Brain microvascular endothelial cell (primary cell): Measurements from ENCODE around the gene SLC9A1.

ENCODE experiments used
- DNase-seq: peaks from one replicate; pipeline ENCODE4 v3.0.0-alpha.2; 2020
- H3K27ac ChIP-seq: fragments of 250-450 bp; sonication (Bioruptor Pico); 2 replicates; pipeline ENCODE4 v1.5.1; 2020; ENCODE audit warnings: mild to moderate bottlenecking, moderate library complexity
- H3K27me3 ChIP-seq: fragments of 250-450 bp; sonication (Bioruptor Pico); replicated peaks from 2 replicates; pipeline ENCODE4 v1.5.1; 2020; ENCODE audit warnings: mild to moderate bottlenecking
- H3K36me3 ChIP-seq: fragments of 250-450 bp; sonication (Bioruptor Pico); replicated peaks from 2 replicates; pipeline ENCODE4 v1.5.1; 2020; ENCODE audit warnings: mild to moderate bottlenecking
- H3K4me3 ChIP-seq: 2 replicates; pipeline ENCODE4 v1.5.1; 2011; ENCODE audit warnings: low read depth, mild to moderate bottlenecking, control low read depth, low read length, moderate library complexity
- CTCF ChIP-seq: IDR thresholded peaks from 2 replicates; pipeline ENCODE4 v1.5.1; 2011; ENCODE audit warnings: low read depth, mild to moderate bottlenecking, moderate library complexity, low read length, control low read depth, inconsistent platforms; ENCODE audit errors: missing control alignments
- in situ Hi-C: cut with HindIII; loops from 2 replicates; pipeline ENCODE4 v1.10.0; 2017; ENCODE audit warnings: low sequenced_read_pairs, low pct_ligation_motif_present

Gene SLC9A1

GRCh38 chr1:27150183-27150582, 4.7 kb downstream of the SLC9A1 start:
- no peak for DNase-seq
- no peaks in the 10 kb centered on the region for H3K27me3 ChIP-seq
- no peak overlapping the region for H3K27ac ChIP-seq
- TF ChIP-seq CTCF = no peak
- no peaks in the 10 kb centered on the region for H3K36me3 ChIP-seq
- H3K4me3 ChIP-seq = no peak overlapping the region
- in situ Hi-C loops = no loop called here

- no peaks in the 10 kb centered on the region for H3K27me3 ChIP-seq
- H3K36me3 ChIP-seq = no peaks in the 10 kb centered on the region
- no peak overlapping the region for H3K4me3 ChIP-seq
- in situ Hi-C loops = no loop called here
- H3K27ac ChIP-seq = no peak overlapping the region
- TF ChIP-seq CTCF = no peak
- DNase-seq = no peak
Measured at GRCh38 chr1:27149762-27150113, 5.2 kb downstream of the SLC9A1 start.

- DNase-seq = no peak
- in situ Hi-C loops = no loop called here
- Histone ChIP-seq H3K4me3 (no peak overlapping the region), H3K27ac (no peak overlapping the region), H3K27me3 (no peaks in the 10 kb centered on the region), H3K36me3 (no peaks in the 10 kb centered on the region)
- no peak for TF ChIP-seq CTCF
Measured at GRCh38 chr1:27149084-27149761, 5.7 kb downstream of the SLC9A1 start.

GRCh38 chr1:27148591-27148990, 6.3 kb downstream of the SLC9A1 start:
- DNase-seq = no peak
- no peaks in the 10 kb centered on the region for H3K27me3 ChIP-seq
- no peak overlapping the region for H3K27ac ChIP-seq
- in situ Hi-C loops = no loop called here
- H3K36me3 ChIP-seq = no peaks in the 10 kb centered on the region
- TF ChIP-seq CTCF = no peak
- no peak overlapping the region for H3K4me3 ChIP-seq

- in situ Hi-C loops = no loop called here
- no peak for DNase-seq
- Histone ChIP-seq H3K4me3 (no peak overlapping the region), H3K27me3 (no peaks in the 10 kb centered on the region), H3K27ac (no peak overlapping the region), H3K36me3 (no peaks in the 10 kb centered on the region)
- no peak for TF ChIP-seq CTCF
Measured at GRCh38 chr1:27147842-27148518, 6.9 kb downstream of the SLC9A1 start.
